Prostate gland (tissue), 2 donors: ENCODE measurements around the gene PTK7. TPM values are rescaled to one million over a fixed set of nuclear protein-coding genes. Genes with fewer than 3 reads are reported as not detected.
A peak's percentile ranks its signal among the peaks of the same experiment; 100 is the strongest.

ENCODE experiments used
- DNase-seq: peaks from one replicate; pipeline ENCODE4 v3.0.0-alpha.2; 2019; ENCODE audit warnings: low spot score
- H3K27ac ChIP-seq, 2 donors: fragments of 200-600 bp; sonication (generic); 2 replicates each; pipeline ENCODE4 v1.5.1; 2017 to 2019
- H3K27me3 ChIP-seq: fragments of 200-600 bp; sonication (generic); replicated peaks from 2 replicates; pipeline ENCODE4 v1.5.1; 2019; ENCODE audit not compliant: insufficient read depth
- H3K36me3 ChIP-seq, 2 donors: fragments of 200-600 bp; sonication (generic); 1 replicate in 1 of 2; 2 replicates in 1 of 2; pipeline versions ENCODE4 v1.5.1 to v1.8.1; 2017 to 2019
- H3K4me1 ChIP-seq: fragments of 200-600 bp; sonication (generic); replicated peaks from 2 replicates; pipeline ENCODE4 v1.5.1; 2019
- H3K4me3 ChIP-seq, 2 donors: fragments of 200-600 bp; sonication (generic); 2 replicates each; pipeline ENCODE4 v1.5.1; 2017 to 2019
- H3K9me3 ChIP-seq: fragments of 200-600 bp; sonication (generic); 2 replicates; pipeline ENCODE4 v1.5.1; 2017
- CTCF ChIP-seq, 4 experiments: fragments of 200-600 bp in 2 of 4; fragments of 450-650 bp in 2 of 4; sonication (generic) in 2 of 4; IDR thresholded peaks; 1 replicate in 3 of 4; 2 replicates in 1 of 4; pipeline ENCODE4 v1.5.1; 2016 to 2019; ENCODE audit warnings: antibody characterized with exemption in 4 of 4, mild to moderate bottlenecking in 2 of 4, moderate library complexity in 2 of 4
- POLR2A ChIP-seq: fragments of 450-650 bp; IDR thresholded peaks from one replicate; pipeline ENCODE4 v1.6.1; 2016; ENCODE audit warnings: antibody characterized with exemption, mild to moderate bottlenecking
- POLR2AphosphoS5 ChIP-seq: sonication (generic); formaldehyde crosslinking; IDR thresholded peaks from one replicate; pipeline ENCODE4 v1.6.1; 2017; ENCODE audit warnings: antibody characterized with exemption
- WGBS: methylation state at CpG from one replicate; pipeline ENCODE4 v1.1.5; 2018; 5-methylcytosine and 5-hydroxymethylcytosine counted together
- intact Hi-C: fragments of 100-400 bp; cut with DNase I; formaldehyde crosslinking; loops from one replicate; pipeline ENCODE4 v1.14.2; 2022
- total RNA-seq, 2 donors: library from RNA; depleted of rRNA; stranded (reverse); fragments of >200 nt; gene quantifications; one replicate each; pipeline ENCODE4 v1.1.0, GENCODE V29; 2016

PTK7 gene
- total RNA-seq, 2 donors from 2014 or later, result 83.3 to 85.2 TPM

GRCh38 chr6:43181621-43181941, 105.5 kb downstream of the PTK7 start:
- 42% methylated on average over 9 of the region's 9 CpGs for WGBS
- intact Hi-C loops, result no loop called here
- Histone ChIP-seq H3K4me1 (peaks cover 9% of the 10 kb centered on the region), H3K36me3 (peaks cover 9 to 28% of the 10 kb centered on the region in 2 donors), H3K9me3 (no peaks in the 10 kb centered on the region), H3K27ac (peak overlapping the region; percentile 69 to 70), H3K4me3 (peak overlapping the region; percentile 54 to 61), H3K27me3 (no peaks in the 10 kb centered on the region)
- no peak for DNase-seq
- TF ChIP-seq POLR2A (no peak), CTCF (IDR thresholded peaks at IDR 0.05) (no peak), POLR2AphosphoS5 (no peak)

GRCh38 chr6:43181942-43182860, 106.1 kb downstream of the PTK7 start, which contains the start of gene CUL9:
CUL9 (plus strand) TSS chr6:43182196; CDS start chr6:43184311, 2,115 bp downstream.
- DNase-seq, result peak; percentile 76
- WGBS, result 2% methylated on average over 34 of the region's 51 CpGs
- H3K36me3 ChIP-seq, result peaks cover 6 to 28% of the 10 kb centered on the region in 2 donors
- no peaks in the 10 kb centered on the region for H3K27me3 ChIP-seq
- intact Hi-C loops, result no loop called here
- H3K9me3 ChIP-seq, result no peaks in the 10 kb centered on the region
- H3K4me1 ChIP-seq, result peaks cover 9% of the 10 kb centered on the region
- H3K27ac ChIP-seq, result peak within 1 kb of the TSS; percentile 69 to 70
- peak within 1 kb of the TSS; percentile 54 to 61 for H3K4me3 ChIP-seq
- TF ChIP-seq CTCF (IDR thresholded peaks at IDR 0.05), result peak in 2 of 4 experiments; percentile 19 to 20
- peak; percentile 45 for TF ChIP-seq POLR2A
- TF ChIP-seq POLR2AphosphoS5, result peak; percentile 97

DNA sequence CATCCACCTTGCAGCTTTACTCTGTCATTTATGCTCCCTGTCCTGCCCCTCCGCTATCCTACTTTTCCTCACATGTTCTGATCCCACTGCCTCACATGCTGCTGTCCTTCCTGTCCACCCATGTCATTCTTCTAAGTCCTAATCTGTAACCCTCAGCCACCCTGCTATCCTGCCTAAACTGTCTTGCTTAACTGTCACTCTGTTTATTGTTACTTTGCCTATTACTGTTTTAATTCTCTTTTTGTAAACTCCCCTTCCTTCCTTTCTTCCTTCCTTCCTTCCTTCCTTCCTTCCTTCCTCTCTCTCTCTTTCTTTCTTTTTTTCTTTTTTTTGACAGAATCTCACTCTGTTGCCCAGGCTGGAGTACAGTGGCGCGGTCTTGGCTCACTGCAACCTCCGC, 107.3 kb downstream of the PTK7 start:
- WGBS, result 93% methylated on average over 4 of the region's 4 CpGs

DNA sequence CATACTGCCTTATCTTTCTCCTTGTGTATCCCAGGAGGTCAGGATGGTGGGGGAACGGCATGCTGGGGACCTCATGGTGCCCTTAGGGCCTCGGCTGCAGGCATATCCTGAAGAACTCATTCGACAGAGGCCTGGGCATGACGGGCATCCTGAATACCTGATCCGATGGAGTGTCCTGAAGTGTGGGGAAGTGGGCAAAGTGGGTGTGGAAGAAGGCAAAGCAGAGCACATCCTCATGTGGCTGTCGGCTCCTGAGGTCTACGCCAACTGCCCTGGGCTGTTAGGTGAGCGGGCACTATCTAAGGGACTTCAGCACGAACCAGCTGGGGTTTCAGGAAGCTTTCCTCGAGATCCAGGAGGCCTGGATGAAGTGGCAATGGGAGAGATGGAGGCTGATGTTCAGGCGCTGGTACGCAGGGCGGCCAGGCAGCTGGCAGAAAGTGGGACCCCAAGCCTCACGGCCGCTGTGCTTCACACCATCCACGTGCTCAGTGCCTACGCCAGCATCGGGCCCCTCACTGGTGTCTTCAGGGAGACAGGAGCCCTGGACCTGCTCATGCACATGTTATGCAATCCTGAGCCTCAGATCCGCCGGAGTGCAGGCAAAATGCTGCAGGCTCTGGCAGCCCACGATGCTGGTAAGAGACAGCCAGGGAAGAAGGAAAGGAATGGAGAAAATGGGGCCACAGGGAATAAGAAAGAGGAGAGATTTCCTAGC, 108.3 kb downstream of the PTK7 start:
- Histone ChIP-seq H3K27me3 (no peaks in the 10 kb centered on the region), H3K4me3 (no peak overlapping the region), H3K9me3 (no peaks in the 10 kb centered on the region), H3K36me3 (peaks cover 0 to 14% of the 10 kb centered on the region in 2 donors), H3K27ac (no peak overlapping the region), H3K4me1 (peaks cover 9% of the 10 kb centered on the region)
- TF ChIP-seq POLR2A (no peak), CTCF (IDR thresholded peaks at IDR 0.05) (no peak), POLR2AphosphoS5 (no peak)
- intact Hi-C loops, result no loop called here
- WGBS, result 89% methylated on average over 21 of the region's 21 CpGs
- DNase-seq, result no peak

More for the DNA sequence above, 107.3 kb downstream of the PTK7 start:
- intact Hi-C loops, result no loop called here
- Histone ChIP-seq H3K27ac (no peak overlapping the region), H3K36me3 (peaks cover 6 to 24% of the 10 kb centered on the region in 2 donors), H3K27me3 (no peaks in the 10 kb centered on the region), H3K9me3 (no peaks in the 10 kb centered on the region), H3K4me3 (no peak overlapping the region), H3K4me1 (peaks cover 9% of the 10 kb centered on the region)
- no peak for DNase-seq
- no peak for TF ChIP-seq POLR2A
- no peak for TF ChIP-seq POLR2AphosphoS5
- no peak for TF ChIP-seq CTCF (IDR thresholded peaks at IDR 0.05)
